Heart right ventricle (tissue), 16 donors: ENCODE measurements around the gene BLOC1S4. TPM values are rescaled to one million over a fixed set of nuclear protein-coding genes. Genes with fewer than 3 reads are reported as not detected.

Experiments used
- ATAC-seq, 8 donors: fragments of 200-7000 bp; cut with Tn5 transposase; one replicate each; pipeline ENCODE4 v1.9.1; 2020; ENCODE audit warnings: mild to moderate bottlenecking in 8 of 8, moderate library complexity in 8 of 8, moderate number of reproducible peaks in 1 of 8
- DNase-seq, 2 donors: peaks; one replicate each; pipeline ENCODE4 v3.0.0-alpha.2; 2020
- H3K27ac ChIP-seq, 10 donors: fragments of 200-600 bp; sonication (generic) in 2 of 10; one replicate each; pipeline versions ENCODE4 v1.5.0 to v1.8.0; 2020 to 2022; ENCODE audit warnings: mild to moderate bottlenecking in 3 of 10
- H3K27me3 ChIP-seq, 7 donors: fragments of 200-600 bp; one replicate each; pipeline ENCODE4 v1.8.0; 2021 to 2022; ENCODE audit warnings: mild to moderate bottlenecking in 2 of 7
- H3K36me3 ChIP-seq, 9 donors: fragments of 200-600 bp; sonication (generic) in 1 of 9; one replicate each; pipeline versions ENCODE4 v1.5.0 to v1.8.0; 2020 to 2022; ENCODE audit warnings: mild to moderate bottlenecking in 2 of 9
- H3K4me1 ChIP-seq, 9 donors: fragments of 200-600 bp; sonication (generic) in 1 of 9; one replicate each; pipeline versions ENCODE4 v1.5.0 to v1.8.0; 2020 to 2022; ENCODE audit warnings: mild to moderate bottlenecking in 4 of 9
- H3K4me3 ChIP-seq, 10 donors: fragments of 200-600 bp; sonication (generic) in 2 of 10; one replicate each; pipeline versions ENCODE4 v1.5.0 to v1.8.0; 2020 to 2022; ENCODE audit warnings: mild to moderate bottlenecking in 7 of 10, moderate library complexity in 2 of 10
- H3K9me3 ChIP-seq, 11 donors: fragments of 200-600 bp in 10 of 11; sonication (generic) in 2 of 11; one replicate each; pipeline versions ENCODE4 v1.5.0 to v1.8.0; 2013 to 2022; ENCODE audit warnings: mild to moderate bottlenecking in 2 of 11, control low read depth in 1 of 11, moderate library complexity in 1 of 11
- CTCF ChIP-seq, 9 donors: fragments of 200-600 bp; sonication (generic) in 2 of 9; IDR thresholded peaks; one replicate each; pipeline versions ENCODE4 v1.5.0 to v1.8.0; 2021 to 2022; ENCODE audit warnings: antibody characterized with exemption in 9 of 9, mild to moderate bottlenecking in 5 of 9, moderate library complexity in 1 of 9
- WGBS, 2 donors: extraction: QIAGEN DNeasy Blood & Tissue Kit; methylation state at CpG; one replicate each; pipeline ENCODE4 v1.1.7; 2013; ENCODE audit warnings: inconsistent platforms in 1 of 2; 5-methylcytosine and 5-hydroxymethylcytosine counted together
- intact Hi-C, 10 donors: fragments of 100-400 bp; cut with DNase I; formaldehyde crosslinking; loops; one replicate each; pipeline versions ENCODE4 v1.11.1 to v1.14.2; 2022
- polyA plus RNA-seq, 2 donors: library from polyadenylated mRNA; stranded (reverse); fragments of 200-250 nt; gene quantifications; one replicate each; pipeline ENCODE4 v1.2.3, GENCODE V29; 2013
- total RNA-seq, 10 donors: library from RNA; stranded (reverse); fragmentation: NEBNext Ultra II Directional in 3 of 10; extraction: Animal tissue kit (Norgen Biotek cat#: 25700) in 3 of 10; gene quantifications; one replicate each; pipeline versions ENCODE4 v1.2.1 to v1.2.4, GENCODE V29; 2021 to 2023
- donor health status: Arrhythmogenic right ventricular cardiomyopathy.
- donor health status: ischemic (EF 13 %, LVEDD 7.1; RV severe dilation, severe dysfunction).
- donor health status: healthy with polysubstance abuse.
- donor health status: DM: no; HTN: yes; CAD: no.
- donor health status: DM: no; HTN: no; CAD: no.
- donor health status: ischemic (EF 25% LVEDD 6.9; RV normal size, moderate dysfunction).
- donor health status: ischemic (EF 25% LVEDD 5.7; RV mildly dilated, moderate dysfunction).
- donor health status: healthy.
- donor health status: DM: yes; HTN: yes; CAD: no.
- donor health status: Ischemic cardiomyopathy.
- donor health status: ischemic (EF 35%, LVEDD 5.7; RV mildly dilated, moderate dysfunction).
- donor health status: nonischemic (EF 11% LVEDD 7.7; RV severe dilation, severe dysfunction).
- donor health status: DM: yes; HTN: yes; CAD: no.
- donor health status: PGD.
- donor health status: ischemic (EF 29% LVEDD 5.4; RV normal size, mild dysfunction).
- donor health status: nonischemic (EF 23%, LVEDD 6.1; RV moderate dilation, normal function).

BLOC1S4 gene
- total and polyA plus RNA-seq, 12 donors = 4.4 to 10.2 (median 7.0) TPM

DNA sequence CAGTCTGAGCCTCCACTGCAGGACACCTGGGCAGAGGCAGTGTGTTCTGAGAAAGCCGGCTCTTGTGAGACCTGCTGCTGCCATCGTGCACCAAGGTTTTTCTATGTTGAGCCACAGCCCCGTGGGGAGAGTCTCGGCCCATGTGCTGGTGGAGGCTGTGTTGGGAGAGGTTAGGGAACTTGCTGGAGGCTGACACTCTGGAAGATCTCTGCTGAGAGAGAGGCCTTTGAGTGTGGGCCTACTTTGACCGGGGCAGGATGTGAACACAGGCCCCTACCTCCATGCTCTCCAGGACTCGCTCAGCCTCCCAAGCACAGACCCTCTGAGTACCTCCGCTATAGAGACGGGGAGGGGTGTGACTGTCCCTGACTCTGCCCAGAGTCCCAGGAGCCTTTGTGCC lies 23.6 kb upstream of the BLOC1S4 start:
- 82 to 92% methylated on average over 8 of the region's 8 CpGs for WGBS, 2 donors
- H3K4me3 ChIP-seq = no peak overlapping the region
- DNase-seq (no peak), ATAC-seq (no peak)
- no peaks in the 10 kb centered on the region for H3K36me3 ChIP-seq
- H3K27me3 ChIP-seq = no peaks in the 10 kb centered on the region
- TF ChIP-seq CTCF (IDR thresholded peaks at IDR 0.05) = no peak
- intact Hi-C loops = no loop called here
- H3K27ac ChIP-seq = peak overlapping the region in 1 of 10 donors; percentile 90
- H3K4me1 ChIP-seq = peaks cover 9 to 75% (median 21%) of the 10 kb centered on the region in 9 donors
- no peaks in the 10 kb centered on the region for H3K9me3 ChIP-seq

- Histone ChIP-seq H3K4me1 (peaks cover 9 to 78% (median 21%) of the 10 kb centered on the region in 9 donors), H3K36me3 (no peaks in the 10 kb centered on the region), H3K27ac (peak overlapping the region in 1 of 10 donors; percentile 90), H3K9me3 (no peaks in the 10 kb centered on the region), H3K4me3 (no peak overlapping the region), H3K27me3 (no peaks in the 10 kb centered on the region)
- DNase-seq (no peak), ATAC-seq (no peak)
- no peak for TF ChIP-seq CTCF (IDR thresholded peaks at IDR 0.05)
- intact Hi-C loops = no loop called here
- 78 to 79% methylated on average over 3 of the region's 3 CpGs for WGBS, 2 donors
Measured at GRCh38 chr4:6692806-6693205, 23.2 kb upstream of the BLOC1S4 start.

DNA sequence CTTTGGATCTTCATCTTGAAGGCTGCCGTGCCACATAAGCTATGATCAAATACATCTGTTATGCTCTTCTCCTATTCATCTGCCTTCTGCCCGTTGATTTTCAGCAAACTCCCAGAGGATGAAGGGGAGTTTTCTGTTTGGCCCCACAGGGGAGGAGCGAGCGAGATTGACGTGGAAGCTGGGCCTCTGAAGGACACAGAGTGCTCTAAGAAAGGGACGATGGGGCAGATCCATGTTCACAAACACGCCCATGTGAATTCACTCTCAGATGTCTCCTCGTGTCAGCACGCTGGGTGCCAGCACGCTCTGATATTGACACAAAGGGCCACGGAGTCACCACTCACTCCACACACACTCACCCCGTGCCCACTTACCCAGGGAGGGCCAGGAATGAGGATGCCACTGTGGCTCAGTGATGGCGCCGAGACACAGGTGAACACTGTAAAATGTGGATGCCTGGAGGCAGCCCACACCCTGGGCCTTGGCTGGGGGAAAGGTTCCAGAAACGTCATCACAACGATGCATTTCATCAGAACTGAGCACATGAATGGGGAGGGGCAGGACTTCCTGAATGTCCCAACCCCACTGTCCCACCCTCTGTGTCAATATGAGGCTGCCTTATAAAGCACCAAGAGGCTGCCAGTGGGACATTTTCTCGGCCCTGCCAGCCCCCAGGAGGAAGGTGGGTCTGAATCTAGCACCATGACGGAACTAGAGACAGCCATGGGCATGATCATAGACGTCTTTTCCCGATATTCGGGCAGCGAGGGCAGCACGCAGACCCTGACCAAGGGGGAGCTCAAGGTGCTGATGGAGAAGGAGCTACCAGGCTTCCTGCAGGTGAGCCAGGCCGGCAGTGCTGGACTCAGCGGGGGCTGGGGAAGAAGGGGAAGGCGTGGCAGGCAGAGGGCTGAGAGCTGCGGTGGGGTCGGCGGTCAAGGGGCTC lies 22.5 kb upstream of the BLOC1S4 start, which contains the start of gene S100P:
S100P (plus strand) TSS at position 648 of the 946 bp plus-strand sequence; CDS start at position 703, 55 bp downstream.
- TF ChIP-seq CTCF (IDR thresholded peaks at IDR 0.05) = no peak
- no peaks in the 10 kb centered on the region for H3K9me3 ChIP-seq
- no peaks in the 10 kb centered on the region for H3K27me3 ChIP-seq
- intact Hi-C loops = no loop called here
- ATAC-seq (no peak), DNase-seq (no peak)
- no peaks in the 10 kb centered on the region for H3K36me3 ChIP-seq
- peaks cover 9 to 71% (median 21%) of the 10 kb centered on the region in 9 donors for H3K4me1 ChIP-seq
- peak within 1 kb of the TSS in 1 of 10 donors; percentile 30 for H3K4me3 ChIP-seq
- H3K27ac ChIP-seq = peak within 1 kb of the TSS in 4 of 10 donors; percentile 44 to 90 (median 52)
- WGBS, 2 donors = 82 to 85% methylated on average over 29 of the region's 29 CpGs

DNA sequence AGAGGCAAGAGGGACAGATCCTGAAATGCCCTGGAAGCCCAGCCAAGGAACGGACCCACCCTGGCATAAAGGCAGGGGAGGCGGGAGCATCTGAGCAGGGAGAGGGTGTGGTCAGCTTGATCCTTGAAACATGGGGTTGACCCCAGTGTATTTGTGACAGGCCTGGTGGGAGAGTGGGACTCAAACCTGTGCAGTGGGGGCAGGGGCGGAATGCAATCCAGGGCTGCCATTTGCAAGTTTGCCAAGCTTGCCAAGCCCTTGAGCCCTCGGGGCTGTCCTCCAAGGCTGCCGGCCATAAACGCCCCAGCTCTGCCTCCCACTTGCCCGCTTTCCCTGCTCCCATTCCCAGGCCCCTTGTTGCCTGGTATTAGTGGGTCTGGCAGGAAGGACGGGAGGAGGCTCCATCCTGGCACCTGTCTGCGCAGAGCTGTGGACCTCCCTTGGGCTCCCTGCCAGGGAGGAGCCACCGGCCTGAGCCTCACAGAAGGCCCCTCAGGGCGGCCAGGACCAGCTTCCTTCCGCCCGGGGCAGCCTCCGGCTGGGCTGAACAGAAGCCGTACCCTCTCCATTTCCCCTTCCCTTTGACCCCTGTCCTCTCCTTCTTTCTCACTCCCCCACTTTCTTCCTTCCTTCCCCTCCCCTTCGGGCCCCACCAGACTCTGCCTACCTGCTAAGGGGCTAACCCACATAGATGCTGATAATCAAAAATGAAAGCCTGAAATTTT lies 21.6 kb upstream of the BLOC1S4 start:
- peak overlapping the region in 4 of 10 donors; percentile 44 to 90 (median 52) for H3K27ac ChIP-seq
- no peak for TF ChIP-seq CTCF (IDR thresholded peaks at IDR 0.05)

More for the DNA sequence above, 21.6 kb upstream of the BLOC1S4 start:
- intact Hi-C loops = no loop called here
- peaks cover 9 to 62% (median 21%) of the 10 kb centered on the region in 9 donors for H3K4me1 ChIP-seq
- no peaks in the 10 kb centered on the region for H3K9me3 ChIP-seq
- WGBS, 2 donors = 69 to 71% methylated on average over 16 of the region's 16 CpGs
- peak overlapping the region in 1 of 10 donors; percentile 30 for H3K4me3 ChIP-seq
- DNase-seq (no peak), ATAC-seq (peak in 1 of 8 donors; percentile 3)
- peaks cover 0 to 5% (median 0%) of the 10 kb centered on the region in 9 donors for H3K36me3 ChIP-seq
- no peaks in the 10 kb centered on the region for H3K27me3 ChIP-seq
